Stimulated activated naive B cell treated with anti-CD40 and anti-IgM and Interleukin-4, amounts not matched to agents 10 μg/mL and 1 μg/mL and 100 μg/mL, for 72 hours (primary cell): ENCODE results near the gene PRR23C.

Source experiments
- ATAC-seq, 2 donors: fragments of 150-1000 bp; cut with Tn5 transposase; replicated peaks; 2 replicates each; pipeline ENCODE4 v1.10.0; 2021; ENCODE audit warnings: moderate library complexity in 1 of 2
- DNase-seq: peaks from one replicate; pipeline ENCODE4 v3.0.0; 2021
- H3K27ac Mint-ChIP-seq: one replicate; pipeline ENCODE4 v1.8.0; 2022; ENCODE audit warnings: mild to moderate bottlenecking, mixed read lengths
- H3K27me3 Mint-ChIP-seq, 2 donors: one replicate each; pipeline ENCODE4 v1.8.0; 2022; ENCODE audit warnings: mixed read lengths in 2 of 2
- H3K36me3 Mint-ChIP-seq, 2 donors: one replicate each; pipeline ENCODE4 v1.8.0; 2022; ENCODE audit warnings: mixed read lengths in 2 of 2, mild to moderate bottlenecking in 1 of 2
- H3K4me1 Mint-ChIP-seq, 2 donors: one replicate each; pipeline ENCODE4 v1.8.0; 2022; ENCODE audit warnings: mixed read lengths in 2 of 2, mild to moderate bottlenecking in 1 of 2
- H3K4me3 Mint-ChIP-seq, 2 donors: one replicate each; pipeline ENCODE4 v1.8.0; 2022; ENCODE audit warnings: mild to moderate bottlenecking in 2 of 2, mixed read lengths in 2 of 2, moderate library complexity in 1 of 2
- H3K9me3 Mint-ChIP-seq, 2 donors: one replicate each; pipeline ENCODE4 v1.8.0; 2022; ENCODE audit warnings: mixed read lengths in 2 of 2, mild to moderate bottlenecking in 1 of 2

The PRR23C gene

GRCh38 chr3:139020868-139021234 lies 23.8 kb downstream of the PRR23C start, which contains the start of gene PRR23B:
Gene PRR23B (minus strand): TSS chr3:139020926. CDS start chr3:139020661, 265 bp downstream.
- ATAC-seq (no peak), DNase-seq (no peak)
- H3K36me3 Mint-ChIP-seq: peaks cover 3% of the 10 kb centered on the region in 2 donors
- peaks cover 7% of the 10 kb centered on the region in 2 donors for H3K9me3 Mint-ChIP-seq
- H3K4me1 Mint-ChIP-seq: no peaks in the 10 kb centered on the region
- no peak within 1 kb of the TSS for H3K27ac Mint-ChIP-seq
- peaks cover 7 to 9% of the 10 kb centered on the region in 2 donors for H3K27me3 Mint-ChIP-seq
- H3K4me3 Mint-ChIP-seq: no peak within 1 kb of the TSS

- Mint-ChIP-seq H3K27ac (no peak overlapping the region), H3K27me3 (peaks cover 7 to 9% of the 10 kb centered on the region in 2 donors), H3K36me3 (peaks cover 3% of the 10 kb centered on the region in 2 donors), H3K9me3 (peaks cover 7% of the 10 kb centered on the region in 2 donors), H3K4me1 (no peaks in the 10 kb centered on the region), H3K4me3 (no peak overlapping the region)
- DNase-seq: no peak
- ATAC-seq: no peak
These were observed 24.4 kb downstream of the PRR23C start for GRCh38 chr3:139020036-139020867.

GRCh38 chr3:139016430-139017048 lies 28.2 kb downstream of the PRR23C start:
- ATAC-seq: no peak
- Mint-ChIP-seq H3K27ac (no peak overlapping the region), H3K36me3 (peaks cover 3% of the 10 kb centered on the region in 2 donors), H3K9me3 (peaks cover 8 to 11% of the 10 kb centered on the region in 2 donors), H3K27me3 (peaks cover 7 to 9% of the 10 kb centered on the region in 2 donors), H3K4me1 (no peaks in the 10 kb centered on the region), H3K4me3 (no peak overlapping the region)
- no peak for DNase-seq

DNA sequence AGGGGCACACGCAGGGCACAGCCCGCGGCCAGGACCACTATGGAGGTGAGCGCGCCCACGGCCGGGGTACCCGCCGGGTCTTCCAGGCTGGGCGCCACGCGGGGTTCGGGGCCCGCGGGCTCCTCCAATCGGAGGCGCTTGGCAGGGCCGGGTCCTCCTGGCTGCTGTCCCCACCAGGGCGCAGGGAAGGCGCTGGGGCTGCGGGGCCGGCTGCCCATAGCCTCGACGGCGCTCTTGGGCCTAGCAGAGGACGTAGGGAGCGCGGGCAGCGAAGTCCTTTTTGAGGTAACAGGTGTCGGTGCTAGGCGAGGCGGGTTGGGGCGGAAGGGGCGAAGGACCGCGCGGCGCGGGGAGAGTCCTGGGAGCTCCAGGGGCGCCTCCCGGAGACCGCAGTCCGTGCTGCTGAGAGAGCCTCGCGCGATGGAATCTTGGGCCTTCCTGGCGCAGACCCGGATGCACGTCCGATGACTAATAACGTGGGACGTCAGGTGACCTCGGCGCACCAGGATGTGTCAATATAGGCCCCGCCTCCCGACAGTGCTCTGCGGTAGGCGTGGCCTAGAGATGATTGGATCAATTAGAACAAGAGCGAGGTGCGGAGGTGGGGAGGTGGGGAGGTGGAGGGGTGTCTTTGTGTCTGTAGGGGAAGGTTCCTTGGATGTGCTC lies 38.5 kb downstream of the PRR23C start, which contains the start of gene PRR23A:
Gene PRR23A (minus strand): TSS at position 218 of the 666 bp plus-strand sequence. CDS start 0 bp downstream, at position 218.
- Mint-ChIP-seq H3K27ac (no peak within 1 kb of the TSS), H3K9me3 (peaks cover 16 to 24% of the 10 kb centered on the region in 2 donors), H3K36me3 (peaks cover 0 to 4% of the 10 kb centered on the region in 2 donors), H3K27me3 (peaks cover 0 to 4% of the 10 kb centered on the region in 2 donors), H3K4me3 (no peak within 1 kb of the TSS), H3K4me1 (no peaks in the 10 kb centered on the region)
- DNase-seq: no peak
- no peak for ATAC-seq

- no peak for ATAC-seq
These were observed 39.2 kb downstream of the PRR23C start for GRCh38 chr3:139005356-139005993.

DNA sequence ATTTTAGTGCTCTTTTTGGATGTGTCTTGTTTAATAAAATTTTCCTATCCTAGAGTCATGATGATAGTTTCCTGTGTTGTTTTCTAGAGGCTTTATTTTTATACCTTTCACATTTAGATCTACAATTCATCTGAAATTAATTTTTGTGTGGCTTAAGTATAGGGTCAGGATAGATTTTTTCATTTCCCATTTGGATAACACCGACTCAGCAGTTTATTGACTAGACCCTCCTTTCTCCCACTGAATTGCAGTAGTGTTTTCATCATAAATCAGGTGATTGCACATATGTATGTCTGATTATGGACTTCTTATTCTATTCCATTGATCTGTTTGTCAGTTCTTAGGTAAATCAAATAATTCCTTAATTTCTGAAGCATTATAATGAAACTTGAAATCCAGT lies 49.0 kb downstream of the PRR23C start:
- Mint-ChIP-seq H3K4me1 (no peaks in the 10 kb centered on the region), H3K36me3 (no peaks in the 10 kb centered on the region), H3K27ac (no peak overlapping the region), H3K9me3 (peaks cover 2 to 4% of the 10 kb centered on the region in 2 donors), H3K4me3 (no peak overlapping the region), H3K27me3 (peaks cover 9 to 15% of the 10 kb centered on the region in 2 donors)
- ATAC-seq: no peak
- DNase-seq: no peak

More at GRCh38 chr3:139005356-139005993, 39.2 kb downstream of the PRR23C start:
- H3K27ac Mint-ChIP-seq: no peak overlapping the region
- peaks cover 16 to 29% of the 10 kb centered on the region in 2 donors for H3K9me3 Mint-ChIP-seq
- peaks cover 0 to 7% of the 10 kb centered on the region in 2 donors for H3K36me3 Mint-ChIP-seq
- no peak overlapping the region for H3K4me3 Mint-ChIP-seq
- no peak for DNase-seq
- peaks cover 0 to 4% of the 10 kb centered on the region in 2 donors for H3K27me3 Mint-ChIP-seq
- no peaks in the 10 kb centered on the region for H3K4me1 Mint-ChIP-seq
